Esophagus squamous epithelium (tissue), 5 donors: ENCODE data around the gene LRRC71. TPM values are rescaled to one million over a fixed set of nuclear protein-coding genes. Genes with fewer than 3 reads are reported as not detected.

ENCODE experiments used
- DNase-seq: peaks from one replicate; lab custom pipeline; 2025; lab: John Stamatoyannopoulos, UW
- H3K27ac ChIP-seq, 4 donors: fragments of 200-600 bp; sonication (generic); one replicate each; pipeline ENCODE4 v1.5.1; 2016 to 2019; ENCODE audit warnings: mild to moderate bottlenecking in 1 of 4
- H3K27me3 ChIP-seq, 4 donors: fragments of 200-600 bp; sonication (generic); 1 replicate in 3 of 4; 2 replicates in 1 of 4; pipeline versions ENCODE4 v1.5.1 to v1.6.0; 2017 to 2021; ENCODE audit warnings: antibody characterized with exemption in 1 of 4
- H3K36me3 ChIP-seq, 3 donors: fragments of 200-600 bp; sonication (generic); one replicate each; pipeline ENCODE4 v1.5.1; 2016 to 2019
- H3K4me1 ChIP-seq, 3 donors: fragments of 200-600 bp; sonication (generic); one replicate each; pipeline ENCODE4 v1.5.1; 2017 to 2019
- H3K4me3 ChIP-seq, 4 donors: fragments of 200-600 bp; sonication (generic); 1 replicate in 3 of 4; 2 replicates in 1 of 4; pipeline ENCODE4 v1.5.1; 2016 to 2019; ENCODE audit warnings: mild to moderate bottlenecking in 2 of 4, moderate library complexity in 1 of 4
- H3K9me3 ChIP-seq, 3 donors: fragments of 200-600 bp; sonication (generic); one replicate each; pipeline ENCODE4 v1.5.1; 2016 to 2019
- POLR2A ChIP-seq, 4 donors: fragments of 450-650 bp; IDR thresholded peaks; one replicate each; pipeline ENCODE4 v1.6.1; 2017; ENCODE audit warnings: antibody characterized with exemption in 4 of 4, mild to moderate bottlenecking in 4 of 4, moderate library complexity in 3 of 4
- WGBS, 2 donors: methylation state at CpG; one replicate each; pipeline ENCODE4 v1.1.5; 2018; 5-methylcytosine and 5-hydroxymethylcytosine counted together
- intact Hi-C: fragments of 100-400 bp; cut with DNase I; formaldehyde crosslinking; loops from one replicate; pipeline ENCODE4 v1.15.0; 2022
- total RNA-seq, 4 donors: library from RNA; depleted of rRNA; stranded (reverse); fragments of >200 nt; gene quantifications; one replicate each; pipeline ENCODE4 v1.1.0, GENCODE V29; 2016
- TF ChIP-seq, protein P1 (sequence below), 6 experiments: fragments of 450-650 bp in 4 of 6; fragments of 200-600 bp in 2 of 6; sonication (generic) in 2 of 6; IDR thresholded peaks; one replicate each; pipeline ENCODE4 v1.5.1; 2016 to 2019; ENCODE audit warnings: antibody characterized with exemption in 6 of 6, mild to moderate bottlenecking in 4 of 6, moderate library complexity in 4 of 6
- donor health status: DM: yes; HTN: yes; CAD: no.

LRRC71 gene
- total RNA-seq, 4 donors from 2014 or later = not detected

DNA sequence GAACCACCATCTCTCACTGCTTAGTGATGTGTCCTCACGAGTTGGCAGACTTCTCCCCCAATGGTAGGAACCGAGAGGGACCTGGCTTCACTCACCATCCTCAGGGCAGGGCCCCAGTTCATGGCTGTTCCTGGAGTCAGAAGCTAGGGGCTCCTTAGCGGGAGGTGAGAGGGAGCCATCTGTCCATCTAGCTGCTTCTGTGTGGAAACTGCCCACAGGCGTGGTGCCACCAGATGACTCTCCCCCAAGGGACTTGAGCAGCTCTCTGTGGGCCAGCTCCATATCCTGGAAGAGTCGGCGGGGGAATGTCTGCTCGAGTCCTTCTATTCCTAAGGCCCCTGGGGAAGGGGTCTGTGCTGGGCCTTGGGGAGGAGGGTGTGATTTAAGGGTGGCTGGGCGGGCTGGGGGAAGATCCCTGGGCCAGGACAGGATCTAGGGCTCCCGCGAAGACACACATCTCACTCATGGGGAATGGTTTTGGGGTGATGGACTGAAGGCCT is 16.3 kb downstream of the LRRC71 start:
- no peak for TF ChIP-seq POLR2A (IDR thresholded peaks at IDR 0.05)
- intact Hi-C loops = no loop called here
- no peak overlapping the region for H3K27ac ChIP-seq
- WGBS, 2 donors = 37 to 73% methylated on average over 2 of the region's 10 CpGs
- no peaks in the 10 kb centered on the region for H3K27me3 ChIP-seq
- peaks cover 0 to 2% (median 0%) of the 10 kb centered on the region in 3 donors for H3K4me1 ChIP-seq
- no peak for DNase-seq
- no peak overlapping the region for H3K4me3 ChIP-seq
- H3K36me3 ChIP-seq = peaks cover 11 to 67% (median 33%) of the 10 kb centered on the region in 3 donors
- H3K9me3 ChIP-seq = no peaks in the 10 kb centered on the region

DNA sequence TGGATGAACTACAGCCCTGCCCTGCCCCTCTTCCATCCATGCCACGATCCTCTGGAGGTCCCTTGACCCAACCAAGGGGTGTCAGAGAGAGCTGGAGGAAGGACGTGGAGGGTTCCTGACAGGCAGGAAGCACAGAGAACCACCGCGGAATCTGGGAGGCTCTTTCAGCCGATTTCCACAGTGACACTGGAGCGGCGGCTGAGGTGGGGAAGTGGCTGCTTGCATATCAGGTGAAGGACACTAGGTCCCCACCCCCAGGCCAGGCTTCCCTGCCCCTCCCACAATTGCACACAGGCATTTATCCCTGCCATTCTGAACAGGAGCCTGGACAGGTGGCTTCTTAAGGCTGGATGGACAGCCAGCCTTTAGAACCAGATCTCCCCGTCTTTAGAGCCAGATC is 17.5 kb downstream of the LRRC71 start:
- Histone ChIP-seq H3K4me3 (no peak overlapping the region), H3K27me3 (no peaks in the 10 kb centered on the region), H3K4me1 (no peaks in the 10 kb centered on the region), H3K9me3 (no peaks in the 10 kb centered on the region), H3K27ac (no peak overlapping the region), H3K36me3 (peaks cover 15 to 78% (median 38%) of the 10 kb centered on the region in 3 donors)
- no peak for TF ChIP-seq POLR2A (IDR thresholded peaks at IDR 0.05)
- TF ChIP-seq, protein P1, sequence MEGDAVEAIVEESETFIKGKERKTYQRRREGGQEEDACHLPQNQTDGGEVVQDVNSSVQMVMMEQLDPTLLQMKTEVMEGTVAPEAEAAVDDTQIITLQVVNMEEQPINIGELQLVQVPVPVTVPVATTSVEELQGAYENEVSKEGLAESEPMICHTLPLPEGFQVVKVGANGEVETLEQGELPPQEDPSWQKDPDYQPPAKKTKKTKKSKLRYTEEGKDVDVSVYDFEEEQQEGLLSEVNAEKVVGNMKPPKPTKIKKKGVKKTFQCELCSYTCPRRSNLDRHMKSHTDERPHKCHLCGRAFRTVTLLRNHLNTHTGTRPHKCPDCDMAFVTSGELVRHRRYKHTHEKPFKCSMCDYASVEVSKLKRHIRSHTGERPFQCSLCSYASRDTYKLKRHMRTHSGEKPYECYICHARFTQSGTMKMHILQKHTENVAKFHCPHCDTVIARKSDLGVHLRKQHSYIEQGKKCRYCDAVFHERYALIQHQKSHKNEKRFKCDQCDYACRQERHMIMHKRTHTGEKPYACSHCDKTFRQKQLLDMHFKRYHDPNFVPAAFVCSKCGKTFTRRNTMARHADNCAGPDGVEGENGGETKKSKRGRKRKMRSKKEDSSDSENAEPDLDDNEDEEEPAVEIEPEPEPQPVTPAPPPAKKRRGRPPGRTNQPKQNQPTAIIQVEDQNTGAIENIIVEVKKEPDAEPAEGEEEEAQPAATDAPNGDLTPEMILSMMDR (IDR thresholded peaks at IDR 0.05) = no peak
- intact Hi-C loops = no loop called here
- DNase-seq = no peak
- 81 to 100% methylated on average over 1 to 4 of the region's 8 CpGs for WGBS, 2 donors

DNA sequence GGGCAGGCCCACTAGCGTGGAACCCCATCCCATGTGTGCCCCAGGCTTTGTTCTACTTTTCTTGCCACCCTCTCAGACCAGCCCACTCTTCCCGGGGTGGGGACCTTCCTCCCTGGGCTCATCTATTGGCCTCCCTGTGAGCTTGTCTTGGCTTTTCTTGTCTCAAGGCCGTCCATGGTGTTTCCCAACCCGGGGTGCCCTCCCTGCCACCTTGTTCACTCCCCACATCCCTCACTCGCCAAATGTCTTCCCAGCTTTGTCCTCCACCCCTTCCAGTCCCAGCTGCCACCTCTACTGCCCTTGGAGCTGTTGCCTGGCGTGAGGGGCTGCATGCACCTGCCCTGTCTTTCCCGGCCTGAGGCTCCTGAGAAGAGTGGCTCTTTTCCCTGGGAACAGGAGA is 18.4 kb downstream of the LRRC71 start:
- Histone ChIP-seq H3K27me3 (no peaks in the 10 kb centered on the region), H3K4me1 (no peaks in the 10 kb centered on the region), H3K4me3 (no peak overlapping the region), H3K9me3 (no peaks in the 10 kb centered on the region), H3K36me3 (peaks cover 15 to 87% (median 38%) of the 10 kb centered on the region in 3 donors), H3K27ac (no peak overlapping the region)
- no peak for DNase-seq
- 77 to 83% methylated on average over 6 to 7 of the region's 7 CpGs for WGBS, 2 donors
- TF ChIP-seq, protein P1 (IDR thresholded peaks at IDR 0.05) = no peak
- intact Hi-C loops = no loop called here

DNA sequence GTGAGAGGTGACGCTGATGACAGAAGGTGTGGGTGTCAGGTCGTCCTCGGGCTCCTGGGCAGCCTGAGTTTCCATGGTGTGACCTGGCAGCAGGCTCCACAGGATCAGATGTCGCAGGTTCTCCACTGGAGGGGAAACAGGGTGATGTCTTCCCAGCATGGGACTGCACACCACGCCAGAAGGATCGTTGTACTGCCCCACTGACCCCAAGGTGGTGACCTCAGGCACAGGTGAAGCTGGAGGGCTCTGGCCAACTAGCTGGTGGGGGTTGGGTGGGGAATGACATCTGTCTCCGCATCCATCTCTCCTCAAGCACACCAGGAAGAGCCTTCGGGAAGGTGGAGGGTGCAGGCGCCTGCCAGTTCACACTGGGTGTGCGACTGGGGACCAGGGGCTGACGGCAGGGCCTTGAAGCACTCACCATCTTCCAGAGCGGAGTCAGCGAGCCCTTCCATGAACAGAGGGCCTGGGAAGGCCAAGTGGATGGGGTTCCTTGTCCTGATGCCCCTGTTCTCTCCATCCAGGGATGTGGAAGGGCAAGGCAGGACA is 19.4 kb downstream of the LRRC71 start:
- peaks cover 24 to 97% (median 38%) of the 10 kb centered on the region in 3 donors for H3K36me3 ChIP-seq
- TF ChIP-seq, protein P1 (IDR thresholded peaks at IDR 0.05) = no peak
- TF ChIP-seq POLR2A (IDR thresholded peaks at IDR 0.05) = no peak

DNA sequence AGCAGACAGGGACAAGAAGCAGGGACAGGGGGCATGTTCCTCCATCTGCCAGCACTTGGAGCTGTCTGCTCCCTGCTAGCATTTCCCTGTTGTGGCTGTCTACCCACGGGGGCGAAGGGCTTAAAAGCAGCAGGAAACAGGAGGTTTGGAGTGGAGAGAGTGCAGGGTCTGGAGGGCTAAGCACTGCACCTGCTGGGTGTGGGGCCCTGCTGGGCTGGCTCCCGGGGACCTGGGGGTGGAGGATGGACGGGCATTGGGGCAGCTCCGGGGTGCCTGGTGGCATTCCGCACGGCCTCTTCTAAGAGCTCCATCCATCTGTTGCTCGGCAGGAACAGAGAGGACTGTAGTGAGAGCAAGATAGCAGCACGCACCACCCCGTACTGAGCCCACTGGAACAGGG is 21.2 kb downstream of the LRRC71 start:
- no peaks in the 10 kb centered on the region for H3K9me3 ChIP-seq
- H3K36me3 ChIP-seq = peaks cover 30 to 100% (median 37%) of the 10 kb centered on the region in 3 donors
- intact Hi-C loops = no loop called here
- H3K27ac ChIP-seq = no peak overlapping the region
- DNase-seq = no peak
- H3K4me1 ChIP-seq = peaks cover 0 to 10% (median 0%) of the 10 kb centered on the region in 3 donors
- WGBS, 2 donors = 90% methylated on average over 8 of the region's 10 CpGs; no CpG with 5 or more reads in 1 of the 2 donors
- no peaks in the 10 kb centered on the region for H3K27me3 ChIP-seq
- TF ChIP-seq, protein P1 (IDR thresholded peaks at IDR 0.05) = no peak
- TF ChIP-seq POLR2A (IDR thresholded peaks at IDR 0.05) = no peak
- H3K4me3 ChIP-seq = no peak overlapping the region

More for the DNA sequence above, 19.4 kb downstream of the LRRC71 start:
- Histone ChIP-seq H3K27ac (no peak overlapping the region), H3K27me3 (no peaks in the 10 kb centered on the region), H3K4me1 (no peaks in the 10 kb centered on the region), H3K9me3 (no peaks in the 10 kb centered on the region), H3K4me3 (no peak overlapping the region)
- WGBS, 2 donors = 88 to 91% methylated on average over 3 to 8 of the region's 13 CpGs
- no peak for DNase-seq
- intact Hi-C loops = no loop called here
